Mesendoderm (in vitro differentiated cells): Measurements from ENCODE around the gene GSKIP.

Experiments used
- DNase-seq: peaks from one replicate; pipeline ENCODE4 v3.0.0; 2013
- H2AK5ac ChIP-seq: 2 replicates; pipeline ENCODE4 v1.6.1; 2013; ENCODE audit warnings: low read length, inconsistent platforms
- H2BK120ac ChIP-seq: 2 replicates; pipeline ENCODE4 v1.6.1; 2013; ENCODE audit warnings: low read depth, mild to moderate bottlenecking, low read length, moderate library complexity, mixed read lengths
- H2BK15ac ChIP-seq: replicated peaks from 2 replicates; pipeline ENCODE4 v1.6.1; 2013; ENCODE audit warnings: low read depth, mild to moderate bottlenecking, moderate library complexity
- H2BK5ac ChIP-seq: 2 replicates; pipeline ENCODE4 v1.6.1; 2013; ENCODE audit warnings: low read length, inconsistent platforms
- H3K18ac ChIP-seq: 2 replicates; pipeline ENCODE4 v1.6.1; 2013; ENCODE audit warnings: mild to moderate bottlenecking, low read length, mixed read lengths
- H3K23ac ChIP-seq: one replicate; pipeline ENCODE4 v1.6.1; 2013; ENCODE audit warnings: low read length
- H3K27ac ChIP-seq: 2 replicates; pipeline ENCODE4 v1.5.1; 2013; ENCODE audit warnings: low read depth, mild to moderate bottlenecking, inconsistent platforms, low read length, moderate library complexity
- H3K27me3 ChIP-seq: 2 replicates; pipeline ENCODE4 v1.6.1; 2013; ENCODE audit warnings: low read length, control low read depth, mild to moderate bottlenecking, inconsistent platforms; ENCODE audit not compliant: insufficient read depth, poor library complexity
- H3K36me3 ChIP-seq: 2 replicates; pipeline ENCODE4 v1.6.1; 2013; ENCODE audit warnings: low read length, inconsistent platforms; ENCODE audit not compliant: control insufficient read depth, insufficient read depth
- H3K4ac ChIP-seq: one replicate; pipeline ENCODE4 v1.6.1; 2013; ENCODE audit warnings: low read depth, mild to moderate bottlenecking, low read length, moderate library complexity
- H3K4me1 ChIP-seq: 2 replicates; pipeline ENCODE4 v1.6.1; 2013; ENCODE audit warnings: low read depth, low read length, inconsistent platforms; ENCODE audit not compliant: control insufficient read depth
- H3K4me2 ChIP-seq: 2 replicates; pipeline ENCODE4 v1.6.1; 2013; ENCODE audit warnings: low read length
- H3K4me3 ChIP-seq: 2 replicates; pipeline ENCODE4 v1.5.1; 2013; ENCODE audit warnings: mild to moderate bottlenecking, low read length
- H3K56ac ChIP-seq: one replicate; pipeline ENCODE4 v1.6.1; 2013; ENCODE audit warnings: low read length
- H3K79me1 ChIP-seq: 2 replicates; pipeline ENCODE4 v1.6.1; 2013; ENCODE audit warnings: low read length, inconsistent platforms
- H3K79me2 ChIP-seq: 2 replicates; pipeline ENCODE4 v1.6.1; 2013; ENCODE audit warnings: mild to moderate bottlenecking, low read length; ENCODE audit not compliant: control insufficient read depth, insufficient read depth
- H3K9ac ChIP-seq: 2 replicates; pipeline ENCODE4 v1.6.1; 2013; ENCODE audit warnings: low read length, inconsistent platforms
- H4K5ac ChIP-seq: one replicate; pipeline ENCODE4 v1.6.1; 2013; ENCODE audit warnings: low read length
- H4K8ac ChIP-seq: one replicate; pipeline ENCODE4 v1.6.1; 2013; ENCODE audit warnings: low read depth, mild to moderate bottlenecking, control low read depth, low read length, moderate library complexity
- WGBS: extraction: QIAGEN DNeasy Blood & Tissue Kit; methylation state at CpG from one replicate; pipeline ENCODE4 v1.1.7; 2013; ENCODE audit warnings: low lambda C conversion rate, missing lambda C conversion rate; ENCODE audit not compliant: insufficient coverage; ENCODE audit errors: extremely low coverage; 5-methylcytosine and 5-hydroxymethylcytosine counted together
- small RNA-seq: library from polyadenylated mRNA; stranded (forward); fragments of <200 nt; extraction: miRNeasy Mini kit (QIAGEN cat#:217004); gene quantifications from one replicate; pipeline ENCODE3, GENCODE V24; 2013; ENCODE audit not compliant: insufficient read depth

GSKIP gene

DNA sequence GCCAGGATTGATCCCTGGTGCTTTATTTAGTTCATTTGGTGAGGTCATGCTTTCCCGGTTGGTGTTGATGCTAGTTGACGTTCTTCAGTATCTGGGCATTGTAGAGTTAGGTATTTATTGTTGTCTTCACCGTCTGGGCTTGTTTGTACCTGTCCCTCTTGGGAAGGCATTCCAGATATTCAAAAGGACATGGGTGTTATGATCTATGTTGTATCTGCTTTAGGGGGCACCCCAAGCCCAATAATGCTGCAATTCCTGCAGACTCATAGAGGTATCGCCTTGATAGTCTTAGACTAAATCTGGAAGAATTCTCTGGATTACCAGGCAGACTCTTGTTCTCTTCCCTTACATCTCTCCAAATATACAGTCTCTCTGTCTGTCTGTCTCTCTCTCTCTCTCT lies 70.7 kb downstream of the GSKIP start:
- no peak overlapping the region for H3K4me3 ChIP-seq
- H3K79me2 ChIP-seq: no peaks in the 10 kb centered on the region
- H3K4ac ChIP-seq: no peak overlapping the region
- H2AK5ac ChIP-seq: no peak overlapping the region
- H3K79me1 ChIP-seq: no peaks in the 10 kb centered on the region
- H2BK5ac ChIP-seq: no peak overlapping the region
- no peak overlapping the region for H3K9ac ChIP-seq
- no peak overlapping the region for H2BK15ac ChIP-seq
- no peak overlapping the region for H4K8ac ChIP-seq
- H3K27me3 ChIP-seq: no peaks in the 10 kb centered on the region
- no peak for DNase-seq
- no peaks in the 10 kb centered on the region for H3K36me3 ChIP-seq
- H3K4me2 ChIP-seq: no peak overlapping the region
- no peak overlapping the region for H3K18ac ChIP-seq
- H3K27ac ChIP-seq: no peak overlapping the region
- H2BK120ac ChIP-seq: no peak overlapping the region
- H3K23ac ChIP-seq: no peak overlapping the region
- no peak overlapping the region for H3K56ac ChIP-seq
- WGBS: no CpG with 5 or more reads among the region's 4 CpGs
- H4K5ac ChIP-seq: no peak overlapping the region
- H3K4me1 ChIP-seq: no peaks in the 10 kb centered on the region

Small RNA genes lying within 50 kb of the gene (small RNA-seq; reads per million reads assigned to genes)
- gene RNU2-33P: 1.1 reads per million
